Measurements from ENCODE around the gene ZMYND8. TPM values are rescaled to one million over a fixed set of nuclear protein-coding genes. Genes with fewer than 3 reads are reported as not detected.
"Not testable (repeated sequence)": the region's sequence is repeated elsewhere in the genome, so short reads cannot be mapped to it uniquely, and the experiment has no call there.

The ZMYND8 gene
- total RNA-seq, 1 experiment from 2014 or later = 53.1 TPM

- no TSS peak for BruUV-seq (replicated peaks)
- Mint-ChIP-seq H3K4me1 (ENCODE audit: low read depth, unreplicated experiment) (no peaks in the 10 kb centered on the region), H3K27me3 (ENCODE audit: unreplicated experiment) (no peaks in the 10 kb centered on the region), H3K36me3 (ENCODE audit: insufficient read depth, unreplicated experiment) (peaks cover 37% of the 10 kb centered on the region), H3K4me3 (ENCODE audit: low read depth, unreplicated experiment) (no peak overlapping the region), H3K9me3 (ENCODE audit: low read depth, unreplicated experiment) (no peaks in the 10 kb centered on the region), H3K27ac (ENCODE audit: unreplicated experiment) (no peak overlapping the region)
- no peak for TF ChIP-seq CTCF (IDR thresholded peaks at IDR 0.05; ENCODE audit: unreplicated experiment)
- no peak for DNase-seq
- CTCF ChIA-PET = no interaction called here
- intact Hi-C loops (cut with micrococcal nuclease; ENCODE audit: unreplicated experiment) = no loop called here
Observed at GRCh38 chr20:47243532-47244305, 112.8 kb downstream of the ZMYND8 start.

GRCh38 chr20:47243003-47243402 is 113.5 kb downstream of the ZMYND8 start:
- no peak for DNase-seq
- H3K4me3 Mint-ChIP-seq (ENCODE audit: low read depth, unreplicated experiment) = no peak overlapping the region
- BruUV-seq (replicated peaks) = no TSS peak
- no peak overlapping the region for H3K27ac Mint-ChIP-seq (ENCODE audit: unreplicated experiment)
- H3K4me1 Mint-ChIP-seq (ENCODE audit: low read depth, unreplicated experiment) = no peaks in the 10 kb centered on the region
- H3K36me3 Mint-ChIP-seq (ENCODE audit: insufficient read depth, unreplicated experiment) = peaks cover 45% of the 10 kb centered on the region
- no peaks in the 10 kb centered on the region for H3K27me3 Mint-ChIP-seq (ENCODE audit: unreplicated experiment)
- H3K9me3 Mint-ChIP-seq (ENCODE audit: low read depth, unreplicated experiment) = no peaks in the 10 kb centered on the region
- intact Hi-C loops (cut with micrococcal nuclease; ENCODE audit: unreplicated experiment) = no loop called here
- no peak for TF ChIP-seq CTCF (IDR thresholded peaks at IDR 0.05; ENCODE audit: unreplicated experiment)
- CTCF ChIA-PET = no interaction called here

- Mint-ChIP-seq H3K27me3 (ENCODE audit: unreplicated experiment) (no peaks in the 10 kb centered on the region), H3K4me1 (ENCODE audit: low read depth, unreplicated experiment) (no peaks in the 10 kb centered on the region), H3K9me3 (ENCODE audit: low read depth, unreplicated experiment) (no peaks in the 10 kb centered on the region), H3K36me3 (ENCODE audit: insufficient read depth, unreplicated experiment) (peaks cover 54% of the 10 kb centered on the region), H3K4me3 (ENCODE audit: low read depth, unreplicated experiment) (no peak overlapping the region), H3K27ac (ENCODE audit: unreplicated experiment) (no peak overlapping the region)
- BruUV-seq (replicated peaks) = no TSS peak
- intact Hi-C loops (cut with micrococcal nuclease; ENCODE audit: unreplicated experiment) = no loop called here
- TF ChIP-seq CTCF (IDR thresholded peaks at IDR 0.05; ENCODE audit: unreplicated experiment) = no peak
- CTCF ChIA-PET = interaction anchor here (0.6 to 1.3 kb wide), 3 partner anchors 34 to 843 kb away, joined by 3 to 6 read pairs (median 3); no protein-coding TSS in a partner anchor
- no peak for DNase-seq
Observed at GRCh38 chr20:47241345-47241781, 115.1 kb downstream of the ZMYND8 start.

- DNase-seq; CTCF ChIA-PET; H3K27ac Mint-ChIP-seq (ENCODE audit: unreplicated experiment); intact Hi-C loops (cut with micrococcal nuclease; ENCODE audit: unreplicated experiment); H3K4me1 Mint-ChIP-seq (ENCODE audit: low read depth, unreplicated experiment); BruUV-seq (replicated peaks); H3K4me3 Mint-ChIP-seq (ENCODE audit: low read depth, unreplicated experiment); H3K27me3 Mint-ChIP-seq (ENCODE audit: unreplicated experiment); H3K9me3 Mint-ChIP-seq (ENCODE audit: low read depth, unreplicated experiment): not testable (repeated sequence)
- peaks cover 49% of the 10 kb centered on the region for H3K36me3 Mint-ChIP-seq (ENCODE audit: insufficient read depth, unreplicated experiment)
Observed at GRCh38 chr20:47240096-47240495, 116.4 kb downstream of the ZMYND8 start.

GRCh38 chr20:47239719-47240067 is 116.8 kb downstream of the ZMYND8 start:
- BruUV-seq (replicated peaks) = no TSS peak
- no peak for DNase-seq
- TF ChIP-seq CTCF (IDR thresholded peaks at IDR 0.05; ENCODE audit: unreplicated experiment) = no peak
- H3K4me1 Mint-ChIP-seq (ENCODE audit: low read depth, unreplicated experiment) = no peaks in the 10 kb centered on the region
- no peaks in the 10 kb centered on the region for H3K27me3 Mint-ChIP-seq (ENCODE audit: unreplicated experiment)
- no peaks in the 10 kb centered on the region for H3K9me3 Mint-ChIP-seq (ENCODE audit: low read depth, unreplicated experiment)
- CTCF ChIA-PET = no interaction called here
- no peak overlapping the region for H3K27ac Mint-ChIP-seq (ENCODE audit: unreplicated experiment)
- peaks cover 49% of the 10 kb centered on the region for H3K36me3 Mint-ChIP-seq (ENCODE audit: insufficient read depth, unreplicated experiment)
- H3K4me3 Mint-ChIP-seq (ENCODE audit: low read depth, unreplicated experiment) = no peak overlapping the region
- intact Hi-C loops (cut with micrococcal nuclease; ENCODE audit: unreplicated experiment) = no loop called here
